Measurements from ENCODE around the gene MMS19.
"Not testable (repeated sequence)": the region's sequence is repeated elsewhere in the genome, so short reads cannot be mapped to it uniquely, and the experiment has no call there.

The MMS19 gene

DNA sequence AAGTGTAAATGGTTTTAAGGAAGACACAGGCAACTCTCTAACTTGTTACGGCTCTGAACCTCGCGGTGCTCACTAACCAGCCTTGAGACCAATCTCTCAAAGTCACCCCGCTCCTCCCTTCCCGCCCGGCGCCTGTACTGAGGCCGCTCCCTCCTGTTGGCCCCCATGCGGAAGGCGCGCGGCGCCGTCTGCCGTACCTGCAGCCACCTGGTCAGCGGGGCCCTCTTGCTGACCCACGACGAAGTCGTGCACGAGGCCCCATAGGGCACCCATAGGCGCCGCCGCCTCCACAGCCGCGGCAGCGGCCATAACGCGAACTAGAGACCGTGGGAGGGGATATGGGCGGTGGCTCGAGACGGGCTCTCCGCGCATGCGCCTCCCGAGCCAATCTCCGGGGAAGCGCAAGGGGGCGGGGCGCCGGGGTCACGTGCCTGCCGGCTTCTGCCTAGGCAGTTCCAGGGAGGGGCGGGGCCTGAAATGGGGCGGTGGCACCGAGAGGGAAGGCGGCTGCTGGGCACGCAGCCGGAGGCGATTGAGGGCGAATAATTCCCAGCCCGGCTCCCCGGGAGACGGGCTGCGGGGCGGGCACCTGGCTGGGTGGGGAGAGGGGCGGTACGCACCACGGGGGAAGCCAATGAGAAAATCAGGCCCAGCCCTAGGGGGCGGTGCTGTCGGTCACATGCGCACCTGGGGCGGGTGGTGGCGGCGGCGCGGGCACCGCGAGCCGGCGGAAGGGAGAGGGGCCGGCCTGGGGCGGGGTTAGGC, at the start of gene MMS19:
Gene MMS19 (minus strand): TSS at position 347 of the 765 bp plus-strand sequence. CDS start 38 bp downstream, at position 309.
- DNase-seq: peak; percentile 100

GRCh38 chr10:97547962-97548361, 49.7 kb upstream of the MMS19 start:
- no peak for DNase-seq

DNA sequence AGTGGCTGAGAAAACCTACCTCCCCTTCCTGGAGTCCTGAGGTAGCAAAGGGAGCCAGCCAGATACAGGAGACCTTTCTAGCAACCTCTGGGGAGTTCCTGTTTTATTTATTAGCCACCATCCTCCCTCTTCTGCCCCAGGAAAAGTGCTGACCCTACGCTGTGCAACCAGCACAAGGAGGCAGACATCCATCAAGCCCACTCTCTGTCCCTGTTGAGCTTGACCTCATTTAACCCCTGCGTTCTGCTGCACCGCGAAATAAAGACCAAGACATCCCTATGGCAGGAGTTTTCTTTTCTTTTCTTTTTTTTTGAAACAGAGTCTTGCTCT, 49.0 kb upstream of the MMS19 start:
- DNase-seq: no peak

DNA sequence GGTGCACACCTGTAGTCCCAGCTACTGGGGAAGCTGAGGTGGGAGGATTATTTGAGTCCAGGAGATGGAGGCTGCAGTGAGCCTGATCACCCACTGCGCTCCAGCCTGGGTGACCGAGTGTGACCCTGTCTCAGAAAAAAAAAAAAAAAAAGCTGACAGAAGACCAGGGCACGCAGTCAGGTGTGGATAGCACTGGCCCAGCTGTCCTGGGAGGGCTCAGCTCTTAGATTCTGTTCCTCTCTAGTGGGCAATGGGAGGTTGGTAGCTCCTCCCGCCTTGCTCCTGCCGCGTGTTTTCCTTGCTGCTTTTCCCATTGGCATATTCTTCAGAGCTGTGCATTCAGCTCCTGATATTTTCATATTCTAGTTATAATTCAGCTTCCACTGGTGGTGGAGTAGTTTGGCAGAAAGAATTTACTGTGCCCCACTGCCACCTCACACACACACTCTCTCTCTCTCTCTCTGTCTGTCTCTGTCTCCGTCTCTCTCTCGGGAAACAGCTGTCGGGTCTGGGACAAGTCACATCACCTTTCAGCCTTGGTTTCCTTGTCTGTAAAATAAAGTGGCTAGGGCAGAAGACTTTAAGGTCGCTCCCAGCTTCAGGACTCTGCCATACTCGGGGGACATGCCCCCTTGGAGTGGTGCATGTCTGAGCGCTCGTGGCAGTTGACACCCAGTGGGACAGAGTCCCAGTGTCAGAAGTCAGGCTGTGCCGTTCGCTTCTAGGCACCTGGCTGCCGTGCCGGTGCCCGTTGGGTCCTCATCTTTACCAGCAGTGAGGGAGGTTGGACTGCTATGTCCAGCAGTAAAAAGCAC, 48.4 kb upstream of the MMS19 start:
- no peak for DNase-seq

GRCh38 chr10:97543025-97543546, 44.9 kb upstream of the MMS19 start:
- DNase-seq: peak; percentile 95

DNA sequence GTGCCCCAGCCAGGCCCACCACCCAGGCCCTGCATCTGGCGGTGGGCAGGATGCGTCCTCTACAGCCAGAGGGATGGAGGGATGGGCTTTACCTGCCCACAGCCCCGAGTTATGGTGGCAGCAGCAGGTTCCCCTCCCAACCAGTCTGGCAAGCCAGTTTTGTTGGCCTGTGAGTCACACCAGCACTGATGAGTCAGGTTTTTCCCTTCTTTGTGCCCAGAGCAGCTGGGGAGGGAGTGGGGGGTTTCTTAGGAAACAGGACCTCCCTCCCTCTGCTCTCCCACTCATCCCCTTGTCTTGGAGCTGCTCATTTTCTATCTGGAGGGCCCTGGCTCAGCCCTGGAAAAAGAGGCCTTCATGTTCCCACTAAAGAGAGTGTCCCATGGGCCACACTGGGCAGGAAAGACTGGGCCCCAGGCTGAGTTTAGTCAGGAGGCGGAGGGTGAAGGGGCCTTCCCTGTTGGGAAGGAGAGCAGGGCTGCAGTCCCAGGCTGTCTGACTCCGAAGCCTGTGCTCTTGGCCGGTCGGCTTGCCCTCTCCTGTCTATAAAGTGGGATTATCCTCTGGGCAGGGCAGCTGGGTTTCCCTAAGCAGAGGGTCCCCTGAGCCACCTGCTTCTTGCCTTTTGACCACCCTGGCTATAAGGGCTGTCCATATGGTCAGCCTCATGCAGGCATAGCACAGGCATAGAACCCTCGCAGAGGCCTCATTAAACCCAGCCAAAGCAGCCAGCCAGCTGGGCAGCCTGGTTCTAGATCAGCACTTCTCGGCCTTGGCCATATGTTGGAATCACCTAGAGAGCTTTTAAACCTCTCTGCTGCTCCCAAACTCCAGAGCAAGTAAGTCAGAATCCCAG, 44.2 kb upstream of the MMS19 start:
- DNase-seq: peak; percentile 94

GRCh38 chr10:97540669-97541500, 42.7 kb upstream of the MMS19 start:
- DNase-seq: no peak

DNA sequence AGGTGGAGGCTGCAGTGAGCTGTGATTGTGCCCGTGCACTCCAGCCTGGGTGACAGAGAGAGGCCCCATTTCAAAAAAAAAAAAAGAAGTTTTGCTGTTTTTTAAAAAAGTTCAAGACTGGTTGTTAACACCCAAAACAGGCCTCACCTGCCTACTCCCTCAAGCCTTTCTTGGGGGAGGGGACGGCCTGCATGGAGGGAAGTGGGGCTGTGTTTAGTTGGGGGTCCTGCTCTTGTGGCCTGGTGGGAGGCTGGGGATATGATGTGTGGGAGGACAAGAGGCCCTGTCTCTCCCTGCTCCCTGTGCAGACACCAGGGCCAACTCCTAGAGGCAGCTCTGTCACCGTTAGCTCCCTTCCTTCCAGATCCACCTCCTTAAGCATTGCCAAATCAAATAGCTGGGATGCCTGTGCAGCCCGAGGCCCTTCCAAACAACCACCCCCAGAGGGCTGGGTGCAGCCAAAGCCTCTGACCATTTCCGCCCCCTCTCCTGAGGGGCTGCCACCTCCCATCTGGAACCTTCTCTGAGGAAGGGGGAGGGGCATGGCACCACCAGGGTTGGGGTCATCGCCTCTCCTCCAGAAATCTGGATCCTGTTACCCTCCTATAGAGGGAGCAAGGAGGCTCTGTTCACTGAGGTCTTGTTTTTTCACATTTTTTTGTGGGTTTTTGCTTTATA, 41.4 kb upstream of the MMS19 start:
- DNase-seq: no peak

GRCh38 chr10:97538839-97539238, 40.6 kb upstream of the MMS19 start:
- DNase-seq: no peak

DNA sequence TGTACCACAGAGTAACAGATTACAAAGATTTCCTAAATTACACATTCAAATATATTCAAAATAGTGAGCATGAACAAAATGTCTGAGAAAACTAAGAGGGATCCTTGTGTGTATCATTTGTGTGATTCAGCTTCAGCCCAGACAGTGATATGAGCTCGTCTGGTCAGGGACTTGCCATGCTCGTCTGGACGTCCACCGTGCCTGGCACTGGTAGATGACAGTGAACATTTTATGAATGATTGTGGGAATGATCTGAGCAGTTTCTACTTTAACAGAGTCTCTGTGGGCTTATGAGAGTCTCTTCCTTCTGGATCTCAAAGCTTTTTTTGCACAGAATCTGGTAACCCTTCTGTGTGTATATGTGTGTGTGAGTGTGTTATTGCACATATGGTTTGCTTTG, 40.2 kb upstream of the MMS19 start:
- DNase-seq: no peak

DNA sequence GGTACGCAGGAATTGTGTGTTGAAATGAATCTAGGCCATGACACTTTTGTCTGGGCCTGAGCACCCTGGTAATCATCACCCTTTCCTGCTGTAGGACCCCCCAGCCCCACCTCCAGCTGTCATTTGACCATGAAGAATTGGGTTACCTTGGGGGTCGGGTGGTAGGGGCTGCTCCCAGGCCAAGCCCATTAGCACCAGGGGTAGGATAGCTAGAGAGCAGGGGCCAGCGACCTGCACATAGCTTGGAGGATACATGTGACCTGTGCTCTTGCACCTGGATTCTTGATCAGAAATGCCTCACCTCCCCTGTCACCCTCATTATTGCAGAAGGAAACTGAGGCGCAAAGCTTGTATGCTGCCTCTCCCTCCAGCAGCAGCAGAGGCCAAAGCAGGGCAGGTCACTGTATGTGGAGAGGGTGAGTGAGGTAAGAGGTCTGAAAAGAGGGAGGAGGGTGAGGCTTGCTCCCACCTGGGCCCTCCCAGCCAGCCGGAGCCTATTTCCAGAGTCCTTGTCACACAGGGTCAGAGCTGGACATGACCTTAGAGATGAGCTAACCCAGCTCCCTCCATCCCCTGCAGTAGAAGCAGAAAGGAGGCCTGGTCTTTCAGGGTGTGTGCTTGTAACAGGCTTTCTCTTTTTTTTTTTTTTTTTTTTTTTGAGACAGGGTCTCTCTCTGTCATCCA, 39.1 kb upstream of the MMS19 start:
- no peak for DNase-seq

DNA sequence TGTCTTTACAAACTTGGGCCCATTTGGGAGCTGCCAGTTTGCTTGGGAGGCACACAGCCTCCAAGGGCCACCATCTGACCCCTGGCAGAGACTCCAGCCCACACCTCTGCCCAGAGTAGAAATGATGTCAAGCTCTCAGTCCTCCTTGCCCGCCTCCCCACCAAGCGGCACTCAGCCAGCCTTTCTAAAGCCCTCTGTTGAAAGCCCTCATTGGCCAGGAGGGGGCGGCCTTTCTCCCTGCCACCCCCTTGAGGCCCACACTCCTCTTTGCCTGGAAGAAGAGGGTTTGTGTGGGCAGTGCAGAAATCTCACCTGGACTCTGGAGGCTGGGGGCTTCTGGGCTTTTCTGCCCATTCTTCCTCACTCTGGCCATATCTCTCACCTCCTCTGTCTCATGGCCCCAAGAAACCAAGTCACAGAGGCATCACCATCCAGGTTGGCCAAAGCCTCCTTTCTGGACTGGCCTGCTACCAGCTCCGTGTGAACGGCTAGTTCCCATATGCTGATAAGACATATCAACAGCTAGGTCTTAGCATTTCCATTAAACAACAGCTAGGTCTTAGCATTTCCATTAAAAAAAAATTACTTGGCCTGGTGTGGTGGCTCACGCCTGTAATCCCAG, 36.6 kb upstream of the MMS19 start:
- DNase-seq: peak; percentile 67

DNA sequence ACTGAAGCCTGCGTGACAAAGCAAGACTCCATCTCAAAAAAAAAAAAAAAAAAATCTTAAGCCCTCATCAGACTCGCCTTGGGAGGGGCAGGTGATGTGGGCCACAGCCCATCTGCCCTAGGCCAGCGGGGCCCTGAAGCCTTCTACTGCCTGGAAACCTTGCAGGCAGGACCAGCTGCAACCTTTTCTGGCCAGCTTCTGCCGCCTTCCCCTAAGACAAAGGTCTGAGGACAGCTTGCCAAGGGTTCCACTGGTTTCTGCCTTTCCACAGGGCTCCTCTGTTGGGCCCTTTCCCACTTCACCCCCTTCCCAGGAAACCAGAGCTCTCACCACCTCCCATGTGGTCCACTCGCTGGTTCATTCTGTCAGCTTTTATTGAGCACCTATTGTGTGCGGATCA, 35.7 kb upstream of the MMS19 start:
- DNase-seq: no peak

GRCh38 chr10:97532935-97533671, 34.9 kb upstream of the MMS19 start:
- DNase-seq: peak; percentile 60

DNA sequence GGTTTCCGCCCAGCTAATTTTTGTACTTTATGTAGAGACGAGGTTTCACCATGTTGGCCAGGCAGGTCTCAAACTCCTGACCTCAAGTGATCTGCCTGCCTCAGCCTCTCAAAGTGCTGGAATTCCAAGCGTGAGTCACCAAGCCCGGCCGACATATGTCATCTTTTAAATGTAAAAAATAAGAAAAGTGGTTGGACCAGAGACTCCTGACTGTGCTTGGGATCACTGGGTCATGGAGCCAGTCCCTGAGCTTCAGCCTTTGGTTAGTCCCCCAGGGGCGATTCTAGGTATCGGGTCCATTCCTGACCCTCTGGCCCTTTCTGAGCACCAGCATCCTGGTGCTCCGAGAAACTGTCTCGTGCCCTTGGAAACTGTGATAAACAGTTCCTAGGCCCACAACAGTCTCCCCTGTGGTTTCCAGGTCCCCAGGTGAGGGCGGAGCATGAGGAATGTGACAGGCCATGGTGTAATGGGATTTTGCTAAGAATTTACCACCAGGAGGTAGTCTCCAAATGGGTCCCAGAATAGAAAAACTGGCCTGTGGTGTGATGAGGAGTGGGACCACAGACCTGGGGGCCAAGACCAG, 33.3 kb upstream of the MMS19 start:
- no peak for DNase-seq

DNA sequence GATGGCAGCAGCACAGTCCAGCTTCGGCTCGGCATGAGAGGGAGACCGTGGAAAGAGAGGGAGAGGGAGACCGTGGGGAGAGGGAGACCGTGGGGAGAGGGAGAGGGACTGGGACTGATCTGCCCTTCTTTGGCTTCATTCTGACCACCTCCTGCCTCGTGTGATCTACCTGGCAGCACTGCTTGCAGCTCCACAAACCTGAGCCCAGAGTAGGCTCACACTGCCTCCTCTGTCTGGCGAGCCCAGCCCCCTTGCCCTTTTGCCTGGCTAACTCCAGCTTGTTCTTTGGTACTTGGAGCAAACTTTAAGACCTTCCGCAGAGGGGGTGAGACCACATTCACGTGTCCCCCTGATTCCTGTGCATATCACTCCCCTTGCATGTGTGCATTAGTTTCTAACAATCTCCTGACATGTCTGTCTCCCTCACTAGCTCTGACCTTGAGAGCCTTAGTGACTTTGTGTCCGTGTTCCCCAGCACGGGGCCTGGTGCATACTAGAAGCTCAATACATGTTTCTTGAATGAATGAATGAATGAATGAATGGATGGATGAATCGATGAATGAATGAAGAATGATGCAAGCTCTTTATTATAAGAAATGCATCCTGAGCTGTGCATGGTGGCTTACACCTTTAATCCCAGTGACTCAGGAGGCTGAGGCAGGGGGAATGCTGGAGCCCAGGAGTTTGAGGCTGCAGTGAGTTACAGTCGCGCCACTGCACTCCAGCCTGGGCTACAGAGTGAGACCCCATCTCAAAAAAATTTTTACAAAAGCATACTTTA, 31.7 kb upstream of the MMS19 start:
- peak; percentile 55 for DNase-seq

DNA sequence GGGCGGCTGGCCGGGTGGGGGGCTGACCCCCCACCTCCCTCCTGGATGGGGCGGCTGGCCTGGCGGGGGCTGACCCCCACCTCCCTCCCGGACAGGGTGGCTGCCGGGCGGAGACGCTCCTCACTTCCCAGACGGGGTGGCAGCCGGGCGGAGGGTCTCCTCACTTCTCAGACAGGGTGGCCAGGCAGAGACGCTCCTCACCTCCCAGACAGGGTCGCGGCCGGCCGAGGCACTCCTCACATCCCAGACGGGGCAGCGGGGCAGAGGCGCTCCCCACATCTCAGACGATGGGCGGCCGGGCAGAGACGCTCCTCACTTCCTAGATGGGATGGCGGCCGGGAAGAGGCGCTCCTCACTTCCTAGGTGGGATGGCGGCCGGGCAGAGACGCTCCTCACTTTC, 30.7 kb upstream of the MMS19 start:
- not testable (repeated sequence) for DNase-seq

DNA sequence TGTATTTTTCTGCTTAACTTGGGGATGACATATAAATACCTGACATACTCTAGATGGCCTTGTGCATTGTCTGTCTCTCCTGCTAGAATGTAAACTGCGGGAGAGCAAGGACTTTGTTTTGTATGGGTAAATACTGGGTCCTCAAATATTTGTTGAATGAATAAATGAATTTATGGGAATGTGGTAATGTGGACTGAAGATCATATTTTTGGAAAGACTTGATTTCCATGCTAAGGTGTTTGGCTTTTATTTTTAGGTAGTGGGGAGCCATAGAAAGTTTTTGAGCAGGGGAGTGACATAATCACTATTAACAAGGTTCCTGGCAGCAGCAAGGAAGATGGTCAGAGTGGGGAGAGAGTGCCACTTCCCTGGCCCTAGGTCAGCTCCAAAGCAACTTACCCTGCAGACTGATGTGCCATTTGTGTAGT, 27.5 kb upstream of the MMS19 start:
- DNase-seq: no peak

DNA sequence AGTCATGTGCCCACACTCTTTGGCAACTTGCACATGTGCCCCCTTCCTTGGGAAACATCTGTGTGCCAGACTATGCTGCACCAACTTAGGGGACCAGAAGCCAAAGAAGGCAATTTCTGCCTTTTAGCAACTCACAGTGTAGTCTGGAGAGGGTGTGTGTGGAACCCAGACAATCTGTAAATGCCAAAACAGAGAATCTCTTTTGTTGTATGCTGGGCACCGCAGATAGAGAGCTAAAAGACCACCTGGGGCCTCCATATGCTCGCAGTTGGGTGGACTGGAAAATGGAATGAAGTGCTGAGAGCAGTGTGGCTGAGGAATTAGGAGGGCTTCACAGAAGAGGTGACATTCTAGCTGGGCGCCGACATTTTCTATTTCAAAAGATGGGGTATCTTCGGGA, 26.9 kb upstream of the MMS19 start:
- DNase-seq: no peak
